Body of pancreas (tissue), 4 donors: Measurements from ENCODE around the gene TBC1D12.

Source experiments
- POLR2A ChIP-seq, 3 donors: fragments of 450-650 bp; IDR thresholded peaks; one replicate each; pipeline ENCODE4 v1.6.1; 2016; ENCODE audit warnings: antibody characterized with exemption in 3 of 3, mild to moderate bottlenecking in 2 of 3
- TF ChIP-seq, protein P1 (sequence below), 7 experiments: fragments of 450-650 bp in 4 of 7; fragments of 200-600 bp in 3 of 7; sonication (generic) in 3 of 7; IDR thresholded peaks; one replicate each; pipeline ENCODE4 v1.5.1; 2016 to 2019; ENCODE audit warnings: antibody characterized with exemption in 7 of 7

DNA sequence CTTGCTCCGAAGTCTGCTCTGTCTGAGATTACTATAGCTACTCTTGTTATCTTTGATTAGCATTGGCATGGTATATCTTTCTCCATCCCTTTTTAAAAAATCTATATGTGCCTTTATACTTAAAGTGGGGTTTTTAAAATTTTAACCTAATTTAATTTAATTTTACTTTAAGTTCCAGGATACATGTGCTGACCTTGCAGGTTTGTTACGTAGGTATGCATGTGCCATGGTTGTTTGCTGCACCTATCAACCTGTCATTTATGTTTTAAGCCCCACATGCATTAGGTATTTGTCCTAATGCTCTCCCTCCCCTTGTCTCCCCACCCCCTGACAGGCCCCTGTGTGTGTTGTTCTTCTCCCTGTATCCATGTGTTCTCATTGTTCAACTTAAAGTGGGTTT is 54.6 kb downstream of the TBC1D12 start:
- TF ChIP-seq, protein P1, sequence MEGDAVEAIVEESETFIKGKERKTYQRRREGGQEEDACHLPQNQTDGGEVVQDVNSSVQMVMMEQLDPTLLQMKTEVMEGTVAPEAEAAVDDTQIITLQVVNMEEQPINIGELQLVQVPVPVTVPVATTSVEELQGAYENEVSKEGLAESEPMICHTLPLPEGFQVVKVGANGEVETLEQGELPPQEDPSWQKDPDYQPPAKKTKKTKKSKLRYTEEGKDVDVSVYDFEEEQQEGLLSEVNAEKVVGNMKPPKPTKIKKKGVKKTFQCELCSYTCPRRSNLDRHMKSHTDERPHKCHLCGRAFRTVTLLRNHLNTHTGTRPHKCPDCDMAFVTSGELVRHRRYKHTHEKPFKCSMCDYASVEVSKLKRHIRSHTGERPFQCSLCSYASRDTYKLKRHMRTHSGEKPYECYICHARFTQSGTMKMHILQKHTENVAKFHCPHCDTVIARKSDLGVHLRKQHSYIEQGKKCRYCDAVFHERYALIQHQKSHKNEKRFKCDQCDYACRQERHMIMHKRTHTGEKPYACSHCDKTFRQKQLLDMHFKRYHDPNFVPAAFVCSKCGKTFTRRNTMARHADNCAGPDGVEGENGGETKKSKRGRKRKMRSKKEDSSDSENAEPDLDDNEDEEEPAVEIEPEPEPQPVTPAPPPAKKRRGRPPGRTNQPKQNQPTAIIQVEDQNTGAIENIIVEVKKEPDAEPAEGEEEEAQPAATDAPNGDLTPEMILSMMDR (IDR thresholded peaks at IDR 0.05) = no peak
- no peak for TF ChIP-seq POLR2A (IDR thresholded peaks at IDR 0.05)
